NCI-H526 (cell line): ENCODE results near the gene TMEM238.
A peak's percentile ranks its signal among the peaks of the same experiment; 100 is the strongest.
"Not testable (repeated sequence)": the region's sequence is repeated elsewhere in the genome, so short reads cannot be mapped to it uniquely, and the experiment has no call there.

Experiments used
- DNase-seq, 2 experiments: peaks; one replicate each; lab custom pipeline; 2025; lab: John Stamatoyannopoulos, UW

The TMEM238 gene

GRCh38 chr19:55339889-55340783 is 44.0 kb downstream of the TMEM238 start:
- peak in 1 of 2 experiments; percentile 62 for DNase-seq

- peak; percentile 100 for DNase-seq
Observed at GRCh38 chr19:55339105-55339888, 44.8 kb downstream of the TMEM238 start, which contains the start of gene KMT5C. KMT5C (plus strand) TSS chr19:55339876; CDS start chr19:55341937, 2,061 bp downstream.

GRCh38 chr19:55336101-55336500 is 48.0 kb downstream of the TMEM238 start:
- DNase-seq: no peak

- DNase-seq: no peak
Observed at GRCh38 chr19:55333870-55334269, 50.2 kb downstream of the TMEM238 start.

- not testable (repeated sequence) for DNase-seq
Observed at GRCh38 chr19:55329791-55330190, 54.3 kb downstream of the TMEM238 start.
